Neuronal stem cell (in vitro differentiated cells): ENCODE results near the gene C10orf120.

Experiments used
- DNase-seq: peaks from one replicate; pipeline ENCODE4 v3.0.0-alpha.2; 2013; ENCODE audit warnings: low spot score
- H2AFZ ChIP-seq: one replicate; pipeline ENCODE4 v1.6.1; 2013; ENCODE audit warnings: mild to moderate bottlenecking, low read length, inconsistent platforms
- H2AK5ac ChIP-seq: 2 replicates; pipeline ENCODE4 v1.6.1; 2013; ENCODE audit warnings: low read depth, mild to moderate bottlenecking, inconsistent platforms, low read length, moderate library complexity, mixed read lengths
- H2BK120ac ChIP-seq: 2 replicates; pipeline ENCODE4 v1.6.1; 2013; ENCODE audit warnings: low read depth, mild to moderate bottlenecking, inconsistent platforms, low read length, moderate library complexity, mixed read lengths
- H2BK12ac ChIP-seq: one replicate; pipeline ENCODE4 v1.6.1; 2013; ENCODE audit warnings: low read length, inconsistent platforms
- H2BK15ac ChIP-seq: 2 replicates; pipeline ENCODE4 v1.6.1; 2013; ENCODE audit warnings: mild to moderate bottlenecking, low read length, inconsistent platforms, mixed read lengths
- H2BK5ac ChIP-seq: one replicate; pipeline ENCODE4 v1.6.1; 2013; ENCODE audit warnings: inconsistent platforms, mild to moderate bottlenecking, low read length, moderate library complexity
- H3K14ac ChIP-seq: one replicate; pipeline ENCODE4 v1.6.1; 2013; ENCODE audit warnings: low read length, inconsistent platforms
- H3K18ac ChIP-seq: 2 replicates; pipeline ENCODE4 v1.6.1; 2013; ENCODE audit warnings: low read length, inconsistent platforms
- H3K23ac ChIP-seq: 2 replicates; pipeline ENCODE4 v1.6.1; 2013; ENCODE audit warnings: low read depth, mild to moderate bottlenecking, mixed read lengths, low read length, inconsistent platforms; ENCODE audit not compliant: poor library complexity
- H3K27ac ChIP-seq: replicated peaks from 3 replicates; pipeline ENCODE4 v1.5.1; 2013; ENCODE audit warnings: low read length, inconsistent platforms
- H3K27me3 ChIP-seq, 3 experiments: 2 replicates each; pipeline ENCODE4 v1.6.1; 2013; ENCODE audit warnings: low read length in 3 of 3, mild to moderate bottlenecking in 2 of 3, inconsistent platforms in 1 of 3, low read depth in 1 of 3, mixed read lengths in 1 of 3, moderate library complexity in 1 of 3; ENCODE audit not compliant: control insufficient read depth in 3 of 3, insufficient read depth in 3 of 3
- H3K36me3 ChIP-seq, 2 donors: replicated peaks in 1 of 2; 2 replicates each; pipeline ENCODE4 v1.6.1; 2013; ENCODE audit warnings: low read length in 2 of 2; ENCODE audit not compliant: control insufficient read depth in 2 of 2, insufficient read depth in 2 of 2
- H3K4ac ChIP-seq: 2 replicates; pipeline ENCODE4 v1.6.1; 2013; ENCODE audit warnings: inconsistent platforms, mild to moderate bottlenecking, low read length, moderate library complexity
- H3K4me1 ChIP-seq, 2 donors: 1 replicate in 1 of 2; 2 replicates in 1 of 2; pipeline ENCODE4 v1.6.1; 2013; ENCODE audit warnings: low read length in 2 of 2, low read depth in 1 of 2; ENCODE audit not compliant: control insufficient read depth in 2 of 2, insufficient read depth in 1 of 2
- H3K4me2 ChIP-seq: one replicate; pipeline ENCODE4 v1.6.1; 2013; ENCODE audit warnings: mild to moderate bottlenecking, low read length, inconsistent platforms; ENCODE audit not compliant: insufficient read depth, poor library complexity, severe bottlenecking
- H3K4me3 ChIP-seq, 2 donors: 2 replicates each; pipeline ENCODE4 v1.5.1; 2013; ENCODE audit warnings: low read length in 2 of 2, mild to moderate bottlenecking in 2 of 2, inconsistent platforms in 1 of 2, moderate library complexity in 1 of 2
- H3K79me1 ChIP-seq: one replicate; pipeline ENCODE4 v1.6.1; 2013; ENCODE audit warnings: low read depth, mild to moderate bottlenecking, inconsistent platforms, low read length, moderate library complexity
- H3K9ac ChIP-seq: one replicate; pipeline ENCODE4 v1.6.1; 2013; ENCODE audit warnings: mild to moderate bottlenecking, low read depth, low read length, inconsistent platforms; ENCODE audit not compliant: poor library complexity
- H3K9me3 ChIP-seq, 2 donors: replicated peaks in 1 of 2; 2 replicates each; pipeline versions ENCODE3 to v1.6.1; 2013; ENCODE audit warnings: low read length in 2 of 2, mild to moderate bottlenecking in 2 of 2, inconsistent platforms in 1 of 2, low read depth in 1 of 2, mixed read lengths in 1 of 2, moderate library complexity in 1 of 2; ENCODE audit not compliant: control insufficient read depth in 2 of 2, insufficient read depth in 1 of 2
- H4K8ac ChIP-seq: one replicate; pipeline ENCODE4 v1.6.1; 2013; ENCODE audit warnings: low read depth, mild to moderate bottlenecking, inconsistent platforms, low read length, moderate library complexity
- H4K91ac ChIP-seq: one replicate; pipeline ENCODE4 v1.6.1; 2013; ENCODE audit warnings: low read length, low read depth, mild to moderate bottlenecking, inconsistent platforms; ENCODE audit not compliant: poor library complexity
- WGBS, 2 donors: extraction: QIAGEN DNeasy Blood & Tissue Kit; methylation state at CpG; one replicate each; pipeline ENCODE4 v1.1.7; 2013; ENCODE audit warnings: missing lambda C conversion rate in 2 of 2, mixed read lengths in 1 of 2; ENCODE audit not compliant: insufficient read length in 2 of 2, insufficient replicate concordance in 1 of 2; ENCODE audit errors: extremely low coverage in 2 of 2; 5-methylcytosine and 5-hydroxymethylcytosine counted together

C10orf120 gene

GRCh38 chr10:122665329-122665860 is 34.3 kb downstream of the C10orf120 start:
- H3K4me1 ChIP-seq = no peaks in the 10 kb centered on the region
- H3K79me1 ChIP-seq = no peaks in the 10 kb centered on the region
- no peak overlapping the region for H3K4ac ChIP-seq
- H2BK120ac ChIP-seq = no peak overlapping the region
- peaks cover 0 to 2% of the 10 kb centered on the region in 2 donors for H3K9me3 ChIP-seq
- H4K91ac ChIP-seq = no peak overlapping the region
- no peak overlapping the region for H2AK5ac ChIP-seq
- no peak overlapping the region for H3K18ac ChIP-seq
- DNase-seq = no peak
- H2BK5ac ChIP-seq = no peak overlapping the region
- H3K4me3 ChIP-seq = no peak overlapping the region
- H4K8ac ChIP-seq = no peak overlapping the region
- H3K23ac ChIP-seq = no peak overlapping the region
- no peak overlapping the region for H2BK12ac ChIP-seq
- no peak overlapping the region for H3K4me2 ChIP-seq
- no peak overlapping the region for H3K9ac ChIP-seq
- H3K36me3 ChIP-seq = no peaks in the 10 kb centered on the region
- H3K14ac ChIP-seq = peak overlapping the region; percentile 43
- no peak overlapping the region for H3K27ac ChIP-seq
- WGBS, 2 donors = no CpG with 5 or more reads among the region's 7 CpGs
- no peak overlapping the region for H2BK15ac ChIP-seq
- H3K27me3 ChIP-seq = peaks cover 0 to 17% (median 0%) of the 10 kb centered on the region in 3 experiments
- H2AFZ ChIP-seq = no peak overlapping the region

- Histone ChIP-seq H3K4me2 (no peak overlapping the region), H3K9me3 (no peaks in the 10 kb centered on the region), H2BK12ac (no peak overlapping the region), H2AFZ (no peak overlapping the region), H2BK5ac (peak overlapping the region; percentile 1), H3K23ac (no peak overlapping the region), H3K27me3 (peaks cover 0 to 17% (median 0%) of the 10 kb centered on the region in 3 experiments), H2BK15ac (no peak overlapping the region), H3K18ac (no peak overlapping the region), H4K91ac (no peak overlapping the region), H3K36me3 (no peaks in the 10 kb centered on the region), H3K4me1 (no peaks in the 10 kb centered on the region), H3K4ac (no peak overlapping the region), H4K8ac (no peak overlapping the region), H3K79me1 (no peaks in the 10 kb centered on the region), H3K9ac (no peak overlapping the region), H3K27ac (no peak overlapping the region), H2AK5ac (no peak overlapping the region), H2BK120ac (no peak overlapping the region), H3K4me3 (no peak overlapping the region), H3K14ac (peak overlapping the region; percentile 2)
- no CpG with 5 or more reads among the region's 8 CpGs for WGBS, 2 donors
- DNase-seq = no peak
These were observed 35.1 kb downstream of the C10orf120 start for GRCh38 chr10:122664501-122664900.

GRCh38 chr10:122663516-122664130 is 36.0 kb downstream of the C10orf120 start:
- H3K79me1 ChIP-seq = no peaks in the 10 kb centered on the region
- H3K27me3 ChIP-seq = peaks cover 0 to 17% (median 0%) of the 10 kb centered on the region in 3 experiments
- no peak overlapping the region for H3K4me3 ChIP-seq
- H2BK120ac ChIP-seq = no peak overlapping the region
- no peak overlapping the region for H2BK12ac ChIP-seq
- H2BK5ac ChIP-seq = no peak overlapping the region
- no peak overlapping the region for H3K18ac ChIP-seq
- H3K4me2 ChIP-seq = no peak overlapping the region
- no peak overlapping the region for H3K27ac ChIP-seq
- H3K4me1 ChIP-seq = no peaks in the 10 kb centered on the region
- H3K23ac ChIP-seq = no peak overlapping the region
- H4K8ac ChIP-seq = no peak overlapping the region
- WGBS, 2 donors = no CpG with 5 or more reads among the region's 5 CpGs
- H4K91ac ChIP-seq = no peak overlapping the region
- DNase-seq = no peak
- H3K14ac ChIP-seq = no peak overlapping the region
- no peak overlapping the region for H3K9ac ChIP-seq
- no peak overlapping the region for H2AFZ ChIP-seq
- H3K9me3 ChIP-seq = no peaks in the 10 kb centered on the region
- no peaks in the 10 kb centered on the region for H3K36me3 ChIP-seq
- H2BK15ac ChIP-seq = no peak overlapping the region
- no peak overlapping the region for H3K4ac ChIP-seq
- H2AK5ac ChIP-seq = no peak overlapping the region

- no CpG with 5 or more reads among the region's 6 CpGs for WGBS, 2 donors
- H3K23ac ChIP-seq = no peak overlapping the region
- DNase-seq = no peak
These were observed 37.4 kb downstream of the C10orf120 start for GRCh38 chr10:122662231-122662630.

More at GRCh38 chr10:122662231-122662630, 37.4 kb downstream of the C10orf120 start:
- Histone ChIP-seq H2BK12ac (no peak overlapping the region), H3K9me3 (no peaks in the 10 kb centered on the region), H3K4me1 (no peaks in the 10 kb centered on the region), H2BK15ac (no peak overlapping the region), H2AK5ac (no peak overlapping the region), H3K14ac (no peak overlapping the region), H2AFZ (no peak overlapping the region), H4K91ac (no peak overlapping the region), H3K4me3 (no peak overlapping the region), H3K9ac (no peak overlapping the region), H2BK120ac (no peak overlapping the region), H4K8ac (no peak overlapping the region), H3K36me3 (no peaks in the 10 kb centered on the region), H3K27ac (no peak overlapping the region), H3K18ac (no peak overlapping the region), H3K27me3 (peaks cover 0 to 18% (median 0%) of the 10 kb centered on the region in 3 experiments), H3K79me1 (no peaks in the 10 kb centered on the region), H2BK5ac (no peak overlapping the region), H3K4me2 (no peak overlapping the region), H3K4ac (no peak overlapping the region)
